H9 (cell line): Measurements from ENCODE around the gene ACR. TPM values are rescaled to one million over a fixed set of nuclear protein-coding genes. Genes with fewer than 3 reads are reported as not detected.

ENCODE experiments used
- DNase-seq: peaks from one replicate; pipeline ENCODE4 v3.0.0-alpha.2; 2017
- H2AFZ ChIP-seq: one replicate; pipeline ENCODE4 v1.6.1; 2013; ENCODE audit warnings: mild to moderate bottlenecking, low read length, control low read depth, moderate library complexity
- H2AK5ac ChIP-seq: 2 replicates; pipeline ENCODE4 v1.6.1; 2013; ENCODE audit warnings: low read length, control low read depth, mixed read lengths; ENCODE audit not compliant: insufficient read length
- H2BK120ac ChIP-seq: one replicate; pipeline ENCODE4 v1.6.1; 2013; ENCODE audit warnings: low read depth, mild to moderate bottlenecking, low read length, control low read depth, inconsistent platforms; ENCODE audit not compliant: poor library complexity, severe bottlenecking
- H2BK12ac ChIP-seq: 2 replicates; pipeline ENCODE4 v1.6.1; 2013; ENCODE audit warnings: low read length, control low read depth, mixed read lengths, low read depth; ENCODE audit not compliant: insufficient read length
- H2BK15ac ChIP-seq: 2 replicates; pipeline ENCODE4 v1.6.1; 2013; ENCODE audit warnings: low read depth, low read length, control low read depth
- H2BK20ac ChIP-seq: one replicate; pipeline ENCODE4 v1.6.1; 2013; ENCODE audit warnings: low read depth, mild to moderate bottlenecking, low read length, control low read depth, inconsistent platforms; ENCODE audit not compliant: poor library complexity, severe bottlenecking
- H2BK5ac ChIP-seq: 2 replicates; pipeline ENCODE4 v1.6.1; 2013; ENCODE audit warnings: low read length, control low read depth, mixed read lengths; ENCODE audit not compliant: insufficient read length
- H3K14ac ChIP-seq: 2 replicates; pipeline ENCODE4 v1.6.1; 2013; ENCODE audit warnings: low read length, control low read depth; ENCODE audit not compliant: insufficient read depth
- H3K18ac ChIP-seq: 2 replicates; pipeline ENCODE4 v1.6.1; 2013; ENCODE audit warnings: low read depth, mild to moderate bottlenecking, mixed read lengths, low read length, control low read depth; ENCODE audit not compliant: insufficient read length
- H3K23ac ChIP-seq: 2 replicates; pipeline ENCODE4 v1.6.1; 2013; ENCODE audit warnings: low read length, control low read depth, mixed read lengths, low read depth; ENCODE audit not compliant: insufficient read length
- H3K23me2 ChIP-seq: 2 replicates; pipeline ENCODE4 v1.6.1; 2013; ENCODE audit warnings: low read depth, mild to moderate bottlenecking, mixed read lengths, low read length, control low read depth; ENCODE audit not compliant: insufficient read length, poor library complexity, severe bottlenecking
- H3K27ac ChIP-seq: 2 replicates; pipeline ENCODE4 v1.5.1; 2013; ENCODE audit warnings: low read length, control low read depth, mixed read lengths, low read depth; ENCODE audit not compliant: insufficient read length
- H3K27me3 ChIP-seq: 2 replicates; pipeline ENCODE4 v1.6.1; 2013; ENCODE audit warnings: low read length, control low read depth, inconsistent platforms; ENCODE audit not compliant: insufficient read depth
- H3K4ac ChIP-seq: 2 replicates; pipeline ENCODE4 v1.6.1; 2013; ENCODE audit warnings: low read depth, mild to moderate bottlenecking, control low read depth, inconsistent platforms, low read length, moderate library complexity
- H3K4me1 ChIP-seq: 2 replicates; pipeline ENCODE4 v1.6.1; 2013; ENCODE audit warnings: low read length, control low read depth, inconsistent platforms; ENCODE audit not compliant: insufficient read depth
- H3K4me2 ChIP-seq: 2 replicates; pipeline ENCODE4 v1.6.1; 2013; ENCODE audit warnings: low read length, control low read depth, mixed read lengths; ENCODE audit not compliant: insufficient read length, insufficient read depth
- H3K56ac ChIP-seq: 2 replicates; pipeline ENCODE4 v1.6.1; 2013; ENCODE audit warnings: low read depth, mild to moderate bottlenecking, mixed read lengths, low read length, control low read depth; ENCODE audit not compliant: insufficient read length
- H3K79me1 ChIP-seq: 2 replicates; pipeline ENCODE4 v1.6.1; 2013; ENCODE audit warnings: low read depth, mild to moderate bottlenecking, moderate library complexity, low read length, control low read depth, inconsistent platforms; ENCODE audit not compliant: insufficient read depth, poor library complexity, severe bottlenecking
- H3K79me2 ChIP-seq: 2 replicates; pipeline ENCODE4 v1.6.1; 2013; ENCODE audit warnings: low read length, control low read depth, inconsistent platforms; ENCODE audit not compliant: insufficient read depth
- H3K9ac ChIP-seq: 2 replicates; pipeline ENCODE4 v1.6.1; 2013; ENCODE audit warnings: low read length, control low read depth, mixed read lengths; ENCODE audit not compliant: insufficient read length; ENCODE audit errors: extremely low read depth
- H3K9me3 ChIP-seq: one replicate; pipeline ENCODE4 v1.6.1; 2013; ENCODE audit warnings: low read depth, low read length, inconsistent platforms; ENCODE audit not compliant: control insufficient read depth
- H3T11ph ChIP-seq: one replicate; pipeline ENCODE4 v1.6.1; 2013; ENCODE audit warnings: mild to moderate bottlenecking, low read length, control low read depth, inconsistent platforms
- H4K20me1 ChIP-seq: one replicate; pipeline ENCODE4 v1.6.1; 2013; ENCODE audit not compliant: control insufficient read depth, insufficient read length, insufficient read depth
- H4K5ac ChIP-seq: 2 replicates; pipeline ENCODE4 v1.6.1; 2013; ENCODE audit warnings: low read depth, mild to moderate bottlenecking, mixed read lengths, low read length, control low read depth; ENCODE audit not compliant: insufficient read length
- H4K8ac ChIP-seq: replicated peaks from 2 replicates; pipeline ENCODE4 v1.6.1; 2013; ENCODE audit warnings: low read length, control low read depth, mixed read lengths, low read depth; ENCODE audit not compliant: insufficient read length
- H4K91ac ChIP-seq: 2 replicates; pipeline ENCODE4 v1.6.1; 2013; ENCODE audit warnings: low read depth, mild to moderate bottlenecking, moderate library complexity, mixed read lengths, low read length, control low read depth; ENCODE audit not compliant: insufficient read length
- H3K27ac Mint-ChIP-seq, 3 experiments: 2 replicates in 2 of 3; 3 replicates in 1 of 3; pipeline ENCODE4 v1.8.0; 2020 to 2021; ENCODE audit warnings: mixed read lengths in 3 of 3, mild to moderate bottlenecking in 1 of 3, moderate library complexity in 1 of 3
- H3K27me3 Mint-ChIP-seq: 2 replicates; pipeline ENCODE4 v1.8.0; 2021; ENCODE audit warnings: low read depth, mild to moderate bottlenecking, moderate library complexity, mixed read lengths
- H3K36me3 Mint-ChIP-seq, 3 experiments: 2 replicates in 2 of 3; 3 replicates in 1 of 3; pipeline ENCODE4 v1.8.0; 2020 to 2021; ENCODE audit warnings: low read depth in 3 of 3, mixed read lengths in 3 of 3; ENCODE audit not compliant: insufficient read depth in 1 of 3
- H3K4me1 Mint-ChIP-seq, 2 experiments: 2 replicates each; pipeline ENCODE4 v1.8.0; 2020; ENCODE audit warnings: mixed read lengths in 2 of 2
- H3K4me3 Mint-ChIP-seq, 2 experiments: 2 replicates in 1 of 2; 3 replicates in 1 of 2; pipeline ENCODE4 v1.8.0; 2020 to 2021; ENCODE audit warnings: mild to moderate bottlenecking in 2 of 2, mixed read lengths in 2 of 2, moderate library complexity in 1 of 2
- H3K9me3 Mint-ChIP-seq, 2 experiments: 2 replicates in 1 of 2; 3 replicates in 1 of 2; pipeline ENCODE4 v1.8.0; 2020; ENCODE audit warnings: mild to moderate bottlenecking in 2 of 2, mixed read lengths in 2 of 2, moderate library complexity in 1 of 2
- WGBS: extraction: QIAGEN DNeasy Blood & Tissue Kit; methylation state at CpG from one replicate; pipeline ENCODE4 v1.1.7; 2013; ENCODE audit warnings: missing lambda C conversion rate, low lambda C conversion rate, mixed read lengths; ENCODE audit not compliant: insufficient read length; ENCODE audit errors: extremely low coverage; 5-methylcytosine and 5-hydroxymethylcytosine counted together
- total RNA-seq: library from RNA; stranded (reverse); gene quantifications from 2 replicates; pipeline ENCODE4 v1.2.1, GENCODE V29; 2021
- TF ChIP-seq, protein P1 (sequence below): fragments of 200-600 bp; sonication (generic); conservative IDR thresholded peaks from 3 replicates; pipeline ENCODE4 v1.8.0; 2021; ENCODE audit warnings: antibody characterized with exemption, mild to moderate bottlenecking

The ACR gene
- total RNA-seq, 1 experiment from 2014 or later, result 0.35 TPM

DNA sequence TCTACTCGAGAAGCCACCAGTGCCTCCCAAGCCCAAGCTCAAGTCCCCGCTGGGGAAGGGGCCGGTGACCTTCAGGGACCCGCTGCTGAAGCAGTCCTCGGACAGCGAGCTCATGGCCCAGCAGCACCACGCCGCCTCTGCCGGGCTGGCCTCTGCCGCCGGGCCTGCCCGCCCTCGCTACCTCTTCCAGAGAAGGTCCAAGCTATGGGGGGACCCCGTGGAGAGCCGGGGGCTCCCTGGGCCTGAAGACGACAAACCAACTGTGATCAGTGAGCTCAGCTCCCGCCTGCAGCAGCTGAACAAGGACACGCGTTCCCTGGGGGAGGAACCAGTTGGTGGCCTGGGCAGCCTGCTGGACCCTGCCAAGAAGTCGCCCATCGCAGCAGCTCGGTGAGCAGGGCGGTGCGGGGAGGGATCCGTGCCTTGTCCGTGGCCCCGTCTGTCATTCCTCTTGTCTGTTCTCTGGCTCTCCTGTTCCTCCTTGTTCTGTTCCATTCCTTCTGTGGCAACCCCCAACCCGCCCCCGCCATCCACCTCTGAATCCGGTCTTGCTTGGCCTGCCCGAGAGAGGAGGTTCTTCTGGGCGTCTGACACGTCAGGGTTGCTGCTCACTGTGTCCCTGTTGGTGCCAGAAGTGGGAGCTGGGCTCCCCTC is 15.8 kb upstream of the ACR start:
- no peak overlapping the region for H2BK15ac ChIP-seq
- H3K79me2 ChIP-seq, result no peaks in the 10 kb centered on the region
- no peak overlapping the region for H4K8ac ChIP-seq
- no peak overlapping the region for H4K5ac ChIP-seq
- H4K91ac ChIP-seq, result no peak overlapping the region
- H3K27ac ChIP-seq, result no peak overlapping the region
- H3K36me3 Mint-ChIP-seq, result peaks cover 4 to 14% (median 13%) of the 10 kb centered on the region in 3 experiments; a peak in 6 of 7 replicates
- no peak overlapping the region for H3K4ac ChIP-seq
- no peak overlapping the region for H3K9ac ChIP-seq
- H4K20me1 ChIP-seq, result no peaks in the 10 kb centered on the region
- H2BK120ac ChIP-seq, result no peak overlapping the region
- H2BK12ac ChIP-seq, result no peak overlapping the region
- H2BK5ac ChIP-seq, result no peak overlapping the region
- no peaks in the 10 kb centered on the region for H3K4me1 ChIP-seq
- no peak overlapping the region for H3K18ac ChIP-seq
- H3K9me3 ChIP-seq, result no peaks in the 10 kb centered on the region
- no peak overlapping the region for H3K27ac Mint-ChIP-seq
- peaks cover 8 to 14% of the 10 kb centered on the region in 2 experiments for H3K4me1 Mint-ChIP-seq
- peaks cover 9% of the 10 kb centered on the region for H3K23me2 ChIP-seq
- DNase-seq, result no peak
- H3K14ac ChIP-seq, result no peak overlapping the region; the same call in 1 of the 2 replicates
- no CpG with 5 or more reads among the region's 33 CpGs for WGBS
- TF ChIP-seq, protein P1, sequence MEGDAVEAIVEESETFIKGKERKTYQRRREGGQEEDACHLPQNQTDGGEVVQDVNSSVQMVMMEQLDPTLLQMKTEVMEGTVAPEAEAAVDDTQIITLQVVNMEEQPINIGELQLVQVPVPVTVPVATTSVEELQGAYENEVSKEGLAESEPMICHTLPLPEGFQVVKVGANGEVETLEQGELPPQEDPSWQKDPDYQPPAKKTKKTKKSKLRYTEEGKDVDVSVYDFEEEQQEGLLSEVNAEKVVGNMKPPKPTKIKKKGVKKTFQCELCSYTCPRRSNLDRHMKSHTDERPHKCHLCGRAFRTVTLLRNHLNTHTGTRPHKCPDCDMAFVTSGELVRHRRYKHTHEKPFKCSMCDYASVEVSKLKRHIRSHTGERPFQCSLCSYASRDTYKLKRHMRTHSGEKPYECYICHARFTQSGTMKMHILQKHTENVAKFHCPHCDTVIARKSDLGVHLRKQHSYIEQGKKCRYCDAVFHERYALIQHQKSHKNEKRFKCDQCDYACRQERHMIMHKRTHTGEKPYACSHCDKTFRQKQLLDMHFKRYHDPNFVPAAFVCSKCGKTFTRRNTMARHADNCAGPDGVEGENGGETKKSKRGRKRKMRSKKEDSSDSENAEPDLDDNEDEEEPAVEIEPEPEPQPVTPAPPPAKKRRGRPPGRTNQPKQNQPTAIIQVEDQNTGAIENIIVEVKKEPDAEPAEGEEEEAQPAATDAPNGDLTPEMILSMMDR, result no peak
- peaks cover 40% of the 10 kb centered on the region; the same call in 1 of the 2 replicates for H3K27me3 ChIP-seq
- no peak overlapping the region for H3K4me3 Mint-ChIP-seq
- peaks cover 74% of the 10 kb centered on the region for H3K27me3 Mint-ChIP-seq
- no peak overlapping the region for H3K56ac ChIP-seq
- H3K4me2 ChIP-seq, result no peak overlapping the region
- H3T11ph ChIP-seq, result no peak overlapping the region
- H2BK20ac ChIP-seq, result no peak overlapping the region
- peaks cover 0 to 4% of the 10 kb centered on the region in 2 experiments; a peak in 1 of 5 replicates for H3K9me3 Mint-ChIP-seq
- H2AFZ ChIP-seq, result no peak overlapping the region
- no peaks in the 10 kb centered on the region for H3K79me1 ChIP-seq
- H3K23ac ChIP-seq, result no peak overlapping the region
- no peak overlapping the region for H2AK5ac ChIP-seq
